M059J (cell line): Measurements from ENCODE around the gene BTBD2. TPM values are rescaled to one million over a fixed set of nuclear protein-coding genes. Genes with fewer than 3 reads are reported as not detected.

ENCODE experiments used
- DNase-seq: peaks from one replicate; pipeline ENCODE4 v3.0.0-alpha.2; 2012; ENCODE audit warnings: low read depth
- total RNA-seq: library from RNA; depleted of rRNA; stranded (reverse); fragments of >200 nt; shearing (Covaris generic); gene quantifications from 2 replicates; pipeline ENCODE4 v1.2.3, GENCODE V29; 2014; rRNA removed

BTBD2 gene
- total RNA-seq: 32.4 and 63.3 TPM in 2 replicates

- peak; percentile 51 for DNase-seq
Measured at GRCh38 chr19:2015608-2015950, at the start of gene BTBD2. Gene BTBD2, minus strand, starts transcription at chr19:2015714. Its CDS starts 11 bp downstream, at chr19:2015703.

DNA sequence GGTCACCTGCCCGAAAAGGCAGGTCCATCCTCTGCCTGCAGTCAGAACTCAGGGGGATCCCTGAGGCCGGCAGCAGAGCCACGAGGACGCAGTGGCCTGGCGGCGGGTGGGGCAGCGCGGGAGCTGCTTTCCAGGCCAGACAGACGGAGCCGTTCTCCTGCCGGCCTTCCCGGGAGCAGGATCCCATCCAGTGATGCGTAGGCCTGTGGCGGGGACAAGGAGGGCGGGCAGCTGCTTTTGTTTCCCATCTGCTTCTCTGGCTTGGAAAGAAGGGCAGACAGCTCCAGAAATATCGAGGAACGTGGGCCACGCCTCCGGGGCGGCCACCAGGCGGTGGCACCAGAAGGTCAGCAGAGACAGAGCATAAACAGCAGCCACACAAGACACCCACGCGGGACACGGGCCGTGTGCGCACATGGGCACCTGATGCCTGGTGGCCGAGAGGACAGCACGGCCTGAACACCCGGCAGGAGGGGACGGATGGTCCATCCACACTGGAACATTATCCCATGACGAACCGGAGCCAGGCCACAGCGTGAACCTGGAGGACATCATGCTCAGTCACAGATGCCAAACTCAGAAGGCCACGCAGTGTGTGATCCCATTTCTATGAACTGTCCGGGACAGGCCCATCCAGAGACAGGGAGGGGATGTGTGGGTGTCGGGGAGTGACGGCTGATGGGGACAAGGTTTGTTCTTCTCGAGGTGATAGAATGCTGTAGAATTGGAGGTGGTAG is 49.4 kb upstream of the BTBD2 start:
- no peak for DNase-seq

DNA sequence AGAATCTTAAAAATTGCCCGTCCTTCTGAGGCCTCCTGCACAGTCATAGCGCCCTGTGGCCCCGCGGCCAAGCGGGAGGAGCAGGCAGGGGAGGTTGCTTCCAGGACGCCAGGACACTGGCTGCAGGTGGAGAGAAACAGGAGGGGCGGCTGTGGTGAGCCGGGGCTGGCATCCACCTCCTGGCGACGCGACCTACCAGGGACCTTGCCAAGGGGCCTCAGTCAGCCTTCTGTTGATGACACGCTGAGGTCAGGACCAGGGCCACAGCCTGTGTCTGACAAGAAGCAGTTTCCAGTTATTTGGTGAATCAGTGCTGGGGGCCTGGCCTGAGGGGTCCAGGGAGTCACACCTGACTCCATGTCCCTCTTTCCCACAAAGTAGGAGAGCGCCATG is 48.9 kb upstream of the BTBD2 start:
- DNase-seq: peak; percentile 14

- DNase-seq: no peak
Measured at GRCh38 chr19:2063824-2064223, 48.3 kb upstream of the BTBD2 start.

GRCh38 chr19:2062770-2063169 is 47.3 kb upstream of the BTBD2 start:
- DNase-seq: no peak

DNA sequence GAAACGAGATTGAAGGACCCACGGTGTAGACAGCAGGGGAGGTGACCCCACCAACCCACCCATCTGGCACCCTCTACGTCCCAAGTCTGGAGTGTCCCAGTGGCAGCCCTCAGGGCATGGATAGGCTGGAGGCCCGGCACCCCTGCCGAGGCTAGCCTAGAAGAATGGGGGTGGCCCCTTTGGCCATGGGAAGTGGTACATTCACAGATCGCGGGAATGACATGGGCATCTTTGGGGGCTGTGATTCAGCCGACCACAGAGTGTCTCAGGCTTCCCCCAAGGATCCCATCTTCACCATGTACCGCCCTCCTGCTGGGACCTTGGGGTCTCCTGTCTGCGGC is 46.8 kb upstream of the BTBD2 start:
- DNase-seq: no peak

DNA sequence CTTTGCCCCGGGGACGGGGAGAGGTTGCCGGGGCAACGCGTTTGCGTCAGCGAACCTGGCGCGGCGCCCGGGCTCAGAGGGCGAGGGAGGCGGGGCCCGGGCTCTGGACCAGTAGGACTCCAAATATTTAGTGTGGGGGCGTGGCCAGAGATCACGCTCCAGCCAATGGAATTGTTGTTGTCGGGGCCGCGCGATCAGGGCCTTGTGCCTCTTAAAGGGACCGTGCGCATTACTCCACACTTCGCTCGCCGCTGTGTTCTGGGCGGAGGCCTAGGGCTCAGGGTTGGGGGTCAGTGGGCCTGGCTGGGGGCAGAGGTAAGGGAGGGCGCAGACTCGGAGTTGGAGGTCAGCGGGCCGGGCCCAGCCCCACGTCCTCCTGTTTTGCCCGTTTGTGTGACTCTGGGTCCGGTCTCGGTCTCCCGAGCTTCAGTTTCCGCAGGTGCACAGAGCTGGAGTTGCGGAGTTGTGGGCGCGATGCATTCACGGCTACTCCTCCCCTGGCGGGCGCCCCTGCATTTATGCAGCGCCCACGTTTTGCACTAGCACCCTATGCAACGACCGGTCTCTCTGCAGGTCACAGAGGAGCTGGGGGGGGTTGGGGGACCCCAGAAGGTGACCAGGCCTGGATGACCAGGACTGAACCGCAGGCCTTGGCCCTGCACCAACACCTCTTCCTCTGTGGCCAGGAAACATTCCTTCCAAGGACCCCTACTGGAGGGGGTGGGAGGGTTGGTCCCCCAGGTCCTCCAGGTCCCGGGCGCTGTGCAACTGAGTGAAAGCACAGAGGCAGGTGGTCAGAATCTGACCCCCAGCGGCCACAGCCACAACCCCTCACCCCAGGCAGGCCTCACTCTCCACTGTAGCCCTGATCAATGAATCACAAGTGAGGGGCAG is 46.2 kb upstream of the BTBD2 start:
- peak; percentile 98 for DNase-seq

- DNase-seq: peak; percentile 77
Measured at GRCh38 chr19:2060884-2061494, 45.5 kb upstream of the BTBD2 start.

DNA sequence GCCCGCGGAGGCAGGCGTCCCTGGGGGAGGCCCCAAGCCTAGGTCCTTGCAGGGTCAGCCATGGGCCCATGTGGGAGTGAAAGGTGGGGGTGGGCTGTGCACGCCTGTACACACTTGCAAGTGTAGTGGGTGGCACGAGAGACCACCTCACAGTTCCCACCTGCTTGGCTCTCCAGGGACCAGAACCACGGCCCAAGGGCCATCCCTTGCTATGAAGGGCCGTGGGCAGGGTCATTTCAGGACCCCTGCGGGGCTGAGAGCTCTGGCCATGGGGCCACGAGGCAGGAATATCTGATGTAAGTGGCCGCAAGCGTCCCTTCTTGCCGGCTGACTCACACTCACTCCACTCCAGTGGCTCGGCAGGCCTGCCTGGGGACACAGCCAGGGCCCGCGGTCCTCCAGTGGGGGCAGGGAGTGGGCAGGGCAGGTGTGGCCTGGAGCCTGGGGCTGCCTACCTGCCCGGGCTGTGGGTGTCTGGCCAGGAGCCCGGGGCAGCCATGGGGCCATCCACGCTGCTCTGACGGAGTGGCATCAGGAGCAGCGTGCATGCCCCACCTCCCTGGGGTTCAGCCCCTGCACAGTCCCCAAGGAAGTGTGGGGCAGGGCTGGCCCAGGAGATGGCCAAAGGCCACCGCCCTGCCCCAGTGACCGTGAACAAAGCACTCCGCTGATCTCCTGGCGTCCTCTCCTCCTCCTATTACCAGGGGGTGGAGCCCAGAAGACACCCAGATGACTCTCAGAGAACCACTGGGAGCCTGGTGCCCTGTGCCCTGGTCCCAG is 44.1 kb upstream of the BTBD2 start:
- DNase-seq: peak; percentile 92

DNA sequence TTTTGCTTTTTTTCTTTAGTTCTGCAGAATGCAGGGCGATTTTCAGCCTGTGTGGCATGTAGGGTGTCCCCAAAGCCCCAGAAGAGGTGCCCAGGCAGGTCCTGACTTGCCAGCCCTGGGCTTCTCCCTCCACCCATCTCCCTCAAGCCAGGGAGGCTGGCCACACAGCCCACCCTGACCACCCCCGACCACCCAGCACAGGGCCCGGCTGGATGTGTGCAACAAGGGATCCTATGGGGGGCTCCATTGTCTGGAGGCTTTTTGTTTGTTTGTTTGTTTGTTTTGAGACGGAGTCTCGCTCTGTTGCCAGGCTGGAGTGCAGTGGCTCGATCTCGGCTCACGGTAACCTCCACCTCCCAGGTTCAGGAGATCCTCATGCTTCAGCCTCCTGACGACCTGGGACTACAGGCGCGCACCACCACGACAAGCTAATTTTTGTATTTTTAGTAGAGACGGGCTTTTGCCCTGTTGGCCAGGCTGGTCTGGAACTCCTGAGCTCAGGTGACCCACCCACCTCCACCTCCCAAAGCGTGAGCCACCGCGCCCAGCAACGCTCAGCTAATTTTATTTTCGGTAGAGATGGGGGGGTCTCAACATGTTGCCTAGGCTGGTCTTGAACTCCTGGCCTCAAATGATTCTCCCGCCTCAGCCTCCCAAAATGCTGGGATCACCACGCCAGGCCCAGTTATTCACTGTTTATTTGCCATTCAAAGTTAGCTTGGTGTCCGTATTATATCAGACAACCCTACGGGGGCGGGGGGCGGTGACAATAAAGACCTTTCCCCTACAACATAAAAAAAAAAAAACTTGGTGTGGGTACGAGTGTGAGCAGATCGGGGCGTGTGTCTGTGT is 43.3 kb upstream of the BTBD2 start:
- DNase-seq: no peak

- DNase-seq: no peak
Measured at GRCh38 chr19:2057484-2058469, 42.3 kb upstream of the BTBD2 start.

DNA sequence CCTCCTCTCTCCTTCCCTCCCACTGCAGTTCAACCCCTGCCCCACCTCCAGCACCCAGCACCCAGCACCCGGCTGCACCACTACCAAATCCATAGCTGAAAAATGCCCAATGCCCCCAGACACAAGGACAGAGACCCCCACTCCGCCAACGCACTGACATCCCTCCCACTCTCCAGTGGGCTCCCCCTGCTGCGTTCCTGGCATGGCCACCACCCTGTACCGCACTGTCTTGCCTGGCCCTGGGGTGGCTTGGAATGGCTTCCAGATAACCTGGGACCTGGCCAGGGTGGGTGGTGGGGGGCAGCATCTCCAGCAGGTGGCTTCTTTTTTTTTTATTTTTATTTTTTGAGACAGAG is 41.3 kb upstream of the BTBD2 start:
- no peak for DNase-seq

- DNase-seq: peak; percentile 71
Measured at GRCh38 chr19:2055931-2056836, 40.7 kb upstream of the BTBD2 start.

- no peak for DNase-seq
Measured at GRCh38 chr19:2054763-2055162, 39.2 kb upstream of the BTBD2 start.

DNA sequence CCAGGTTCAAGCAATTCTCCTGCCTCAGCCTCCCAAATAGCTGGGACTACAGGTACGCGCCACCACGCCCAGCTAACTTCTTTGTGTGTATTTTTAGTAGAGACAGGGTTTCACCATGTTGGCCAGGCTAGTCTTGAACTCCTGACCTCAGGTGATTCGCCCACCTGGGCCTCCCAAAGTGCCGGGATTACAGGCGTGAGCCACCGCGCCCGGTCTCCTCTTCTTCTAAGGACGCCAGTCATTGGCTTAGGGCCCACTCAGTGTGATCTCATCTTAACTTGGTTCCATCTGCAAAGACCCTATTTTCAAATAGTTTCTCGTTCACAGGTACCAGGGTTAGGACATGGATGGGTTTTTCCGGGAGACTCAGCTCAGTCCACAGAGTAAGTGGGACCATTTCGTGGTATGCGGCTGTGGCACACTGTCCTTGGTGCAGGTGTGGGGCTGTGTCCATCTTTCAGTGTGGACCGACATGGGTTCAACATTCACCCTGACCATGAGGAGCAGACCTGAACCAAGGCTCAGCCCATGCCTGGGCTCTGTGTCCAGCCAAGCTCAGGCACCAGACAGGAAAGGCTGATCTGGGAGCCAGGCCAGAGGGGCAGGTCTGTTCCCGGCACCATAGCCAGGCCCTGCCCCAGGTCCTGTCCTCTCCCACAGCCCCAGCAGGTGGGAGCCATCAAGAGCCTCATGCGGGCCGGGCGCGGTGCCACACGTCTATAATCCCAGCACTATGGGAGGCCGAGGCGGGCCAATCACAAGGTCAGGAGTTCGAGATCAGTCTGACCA is 38.3 kb upstream of the BTBD2 start:
- DNase-seq: no peak

DNA sequence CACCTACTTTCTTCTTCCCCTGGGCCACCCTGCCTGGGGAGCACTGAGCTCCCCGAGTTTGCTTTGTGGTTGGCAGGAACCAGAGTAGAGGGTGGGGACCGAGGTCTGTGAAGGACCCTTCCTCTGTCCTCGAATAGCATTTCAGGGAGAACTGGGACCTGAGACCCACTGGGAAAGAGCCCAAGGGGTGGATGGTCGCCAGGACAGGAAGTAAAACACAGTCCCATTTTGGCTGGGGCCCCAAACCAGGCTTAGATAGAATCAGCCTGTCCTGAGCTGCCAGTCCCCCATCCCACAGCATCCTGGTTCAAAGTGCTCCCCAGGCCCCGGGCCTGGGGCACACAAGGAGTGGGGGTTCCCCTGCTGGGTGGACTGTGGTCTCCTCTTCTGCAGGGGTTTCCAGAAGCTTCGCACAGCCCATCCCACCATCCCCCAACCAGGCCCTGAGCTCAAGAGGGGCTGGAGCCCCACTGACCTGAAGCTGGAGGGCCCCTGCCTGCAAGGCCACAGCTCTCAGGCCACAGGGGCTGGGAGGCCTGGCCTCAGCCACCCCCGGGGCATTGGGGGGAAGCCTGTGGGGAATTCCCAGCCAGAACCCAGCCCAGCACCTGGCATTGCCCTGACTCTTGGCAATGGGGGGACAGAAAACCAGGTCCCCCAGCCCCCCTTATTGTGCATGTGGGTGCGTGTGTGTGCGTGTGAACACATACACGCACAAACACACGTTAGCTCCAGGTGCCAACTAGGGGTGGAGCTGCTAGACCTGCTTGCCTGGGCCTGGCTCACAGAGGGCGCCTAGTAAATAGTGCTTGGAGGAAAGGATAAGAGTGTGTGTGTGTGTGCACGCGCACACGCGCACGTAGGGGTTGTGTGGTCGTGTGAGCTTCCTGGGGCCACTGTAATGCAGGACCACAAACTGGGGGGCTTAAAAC is 36.5 kb upstream of the BTBD2 start:
- peak; percentile 45 for DNase-seq
